ENCODE results near the gene CCL4L2.
"Not testable (repeated sequence)": the region's sequence is repeated elsewhere in the genome, so short reads cannot be mapped to it uniquely, and the experiment has no call there.

CCL4L2 gene

GRCh38 chr17:36212966-36213365 lies 2.1 kb downstream of the CCL4L2 start:
- H3K9me3 ChIP-seq (ENCODE audit: control insufficient read depth in 1 of 2, low read length in 2 of 2) = no peaks in the 10 kb centered on the region
- no peak overlapping the region for H3K27ac ChIP-seq (ENCODE audit: low read length)
- H3K36me3 ChIP-seq (ENCODE audit: control insufficient read depth in 1 of 2, insufficient read depth in 2 of 2, low read length in 2 of 2) = no peaks in the 10 kb centered on the region
- H3K4me1 ChIP-seq (ENCODE audit: control insufficient read depth in 1 of 2, insufficient read depth in 2 of 2, low read length in 2 of 2) = no peaks in the 10 kb centered on the region
- H3K27me3 ChIP-seq (ENCODE audit: low read depth, low read length) = no peaks in the 10 kb centered on the region
- no peak overlapping the region for H3K4me3 ChIP-seq (ENCODE audit: low read depth in 1 of 2, low read length in 2 of 2)

- no peaks in the 10 kb centered on the region for H3K4me1 ChIP-seq (ENCODE audit: control insufficient read depth in 1 of 2, insufficient read depth in 2 of 2, low read length in 2 of 2)
- no peak overlapping the region for H3K27ac ChIP-seq (ENCODE audit: low read length)
- H3K27me3 ChIP-seq (ENCODE audit: low read depth, low read length) = no peaks in the 10 kb centered on the region
- no peaks in the 10 kb centered on the region for H3K36me3 ChIP-seq (ENCODE audit: control insufficient read depth in 1 of 2, insufficient read depth in 2 of 2, low read length in 2 of 2)
- H3K4me3 ChIP-seq (ENCODE audit: low read depth in 1 of 2, low read length in 2 of 2) = no peak overlapping the region
- no peaks in the 10 kb centered on the region for H3K9me3 ChIP-seq (ENCODE audit: control insufficient read depth in 1 of 2, low read length in 2 of 2)
Measured at GRCh38 chr17:36213695-36214094, 2.8 kb downstream of the CCL4L2 start.

- Histone ChIP-seq H3K4me3 (ENCODE audit: low read depth in 1 of 2, low read length in 2 of 2) (no peak overlapping the region), H3K4me1 (ENCODE audit: control insufficient read depth in 1 of 2, insufficient read depth in 2 of 2, low read length in 2 of 2) (no peaks in the 10 kb centered on the region), H3K9me3 (ENCODE audit: control insufficient read depth in 1 of 2, low read length in 2 of 2) (no peaks in the 10 kb centered on the region), H3K27ac (ENCODE audit: low read length) (no peak overlapping the region), H3K36me3 (ENCODE audit: control insufficient read depth in 1 of 2, insufficient read depth in 2 of 2, low read length in 2 of 2) (no peaks in the 10 kb centered on the region), H3K27me3 (ENCODE audit: low read depth, low read length) (no peaks in the 10 kb centered on the region)
Measured at GRCh38 chr17:36214918-36215317, 4.1 kb downstream of the CCL4L2 start.

- H3K4me3 ChIP-seq (ENCODE audit: low read depth in 1 of 2, low read length in 2 of 2); H3K27ac ChIP-seq (ENCODE audit: low read length); H3K27me3 ChIP-seq (ENCODE audit: low read depth, low read length); H3K36me3 ChIP-seq (ENCODE audit: control insufficient read depth in 1 of 2, insufficient read depth in 2 of 2, low read length in 2 of 2); H3K4me1 ChIP-seq (ENCODE audit: control insufficient read depth in 1 of 2, insufficient read depth in 2 of 2, low read length in 2 of 2); H3K9me3 ChIP-seq (ENCODE audit: control insufficient read depth in 1 of 2, low read length in 2 of 2): not testable (repeated sequence)
Measured at GRCh38 chr17:36215406-36216308, 4.8 kb downstream of the CCL4L2 start.

- not testable (repeated sequence) for H3K4me1 ChIP-seq (ENCODE audit: control insufficient read depth in 1 of 2, insufficient read depth in 2 of 2, low read length in 2 of 2); H3K27ac ChIP-seq (ENCODE audit: low read length); H3K4me3 ChIP-seq (ENCODE audit: low read depth in 1 of 2, low read length in 2 of 2); H3K36me3 ChIP-seq (ENCODE audit: control insufficient read depth in 1 of 2, insufficient read depth in 2 of 2, low read length in 2 of 2); H3K9me3 ChIP-seq (ENCODE audit: control insufficient read depth in 1 of 2, low read length in 2 of 2); H3K27me3 ChIP-seq (ENCODE audit: low read depth, low read length)
Measured at GRCh38 chr17:36219556-36219955, 8.7 kb downstream of the CCL4L2 start.

- H3K4me1 ChIP-seq (ENCODE audit: control insufficient read depth in 1 of 2, insufficient read depth in 2 of 2, low read length in 2 of 2); H3K9me3 ChIP-seq (ENCODE audit: control insufficient read depth in 1 of 2, low read length in 2 of 2); H3K4me3 ChIP-seq (ENCODE audit: low read depth in 1 of 2, low read length in 2 of 2); H3K27me3 ChIP-seq (ENCODE audit: low read depth, low read length); H3K36me3 ChIP-seq (ENCODE audit: control insufficient read depth in 1 of 2, insufficient read depth in 2 of 2, low read length in 2 of 2); H3K27ac ChIP-seq (ENCODE audit: low read length): not testable (repeated sequence)
Measured at GRCh38 chr17:36220737-36221580, 10.1 kb downstream of the CCL4L2 start.

GRCh38 chr17:36221581-36222100 lies 10.8 kb downstream of the CCL4L2 start:
- not testable (repeated sequence) for H3K4me1 ChIP-seq (ENCODE audit: control insufficient read depth in 1 of 2, insufficient read depth in 2 of 2, low read length in 2 of 2); H3K9me3 ChIP-seq (ENCODE audit: control insufficient read depth in 1 of 2, low read length in 2 of 2)

GRCh38 chr17:36222967-36223366 lies 12.1 kb downstream of the CCL4L2 start:
- H3K27me3 ChIP-seq (ENCODE audit: low read depth, low read length); H3K36me3 ChIP-seq (ENCODE audit: control insufficient read depth in 1 of 2, insufficient read depth in 2 of 2, low read length in 2 of 2); H3K27ac ChIP-seq (ENCODE audit: low read length); H3K4me1 ChIP-seq (ENCODE audit: control insufficient read depth in 1 of 2, insufficient read depth in 2 of 2, low read length in 2 of 2); H3K9me3 ChIP-seq (ENCODE audit: control insufficient read depth in 1 of 2, low read length in 2 of 2); H3K4me3 ChIP-seq (ENCODE audit: low read depth in 1 of 2, low read length in 2 of 2): not testable (repeated sequence)

More at GRCh38 chr17:36221581-36222100, 10.8 kb downstream of the CCL4L2 start:
- not testable (repeated sequence) for H3K27me3 ChIP-seq (ENCODE audit: low read depth, low read length); H3K36me3 ChIP-seq (ENCODE audit: control insufficient read depth in 1 of 2, insufficient read depth in 2 of 2, low read length in 2 of 2); H3K4me3 ChIP-seq (ENCODE audit: low read depth in 1 of 2, low read length in 2 of 2); H3K27ac ChIP-seq (ENCODE audit: low read length)

GRCh38 chr17:36229644-36230043 lies 18.8 kb downstream of the CCL4L2 start:
- H3K9me3 ChIP-seq (ENCODE audit: control insufficient read depth in 1 of 2, low read length in 2 of 2); H3K4me1 ChIP-seq (ENCODE audit: control insufficient read depth in 1 of 2, insufficient read depth in 2 of 2, low read length in 2 of 2); H3K4me3 ChIP-seq (ENCODE audit: low read depth in 1 of 2, low read length in 2 of 2); H3K27me3 ChIP-seq (ENCODE audit: low read depth, low read length); H3K27ac ChIP-seq (ENCODE audit: low read length); H3K36me3 ChIP-seq (ENCODE audit: control insufficient read depth in 1 of 2, insufficient read depth in 2 of 2, low read length in 2 of 2): not testable (repeated sequence)

- H3K27ac ChIP-seq (ENCODE audit: low read length); H3K9me3 ChIP-seq (ENCODE audit: control insufficient read depth in 1 of 2, low read length in 2 of 2); H3K27me3 ChIP-seq (ENCODE audit: low read depth, low read length); H3K4me1 ChIP-seq (ENCODE audit: control insufficient read depth in 1 of 2, insufficient read depth in 2 of 2, low read length in 2 of 2); H3K4me3 ChIP-seq (ENCODE audit: low read depth in 1 of 2, low read length in 2 of 2); H3K36me3 ChIP-seq (ENCODE audit: control insufficient read depth in 1 of 2, insufficient read depth in 2 of 2, low read length in 2 of 2): not testable (repeated sequence)
Measured at GRCh38 chr17:36242046-36242445, 31.2 kb downstream of the CCL4L2 start.
